AG04450 (cell line): ENCODE measurements around the gene PDIA6. TPM values are rescaled to one million over a fixed set of nuclear protein-coding genes. Genes with fewer than 3 reads are reported as not detected.

ENCODE experiments used
- CTCF ChIA-PET: fragments of 300-600, 350-600 bp; formaldehyde crosslinking; extraction: SDS; loops from one replicate; lab custom pipeline; 2022; ENCODE audit warnings: antibody characterized with exemption, inconsistent platforms; lab: Charles Lee
- POLR2A ChIA-PET: fragments of 350-600 bp; formaldehyde crosslinking; extraction: SDS; loops from one replicate; lab custom pipeline; 2021; ENCODE audit warnings: antibody characterized with exemption, inconsistent platforms; lab: Yijun Ruan, JAX
- DNase-seq: peaks from one replicate; pipeline ENCODE4 v3.0.0-alpha.2; 2011; ENCODE audit warnings: low read depth, low spot score
- H3K27ac ChIP-seq: one replicate; pipeline ENCODE4 v1.5.1; 2012; ENCODE audit warnings: low read depth, low read length, control low read depth
- H3K27me3 ChIP-seq: one replicate; pipeline ENCODE4 v1.6.0; 2012; ENCODE audit warnings: low read length; ENCODE audit not compliant: control insufficient read depth, insufficient read depth
- H3K4me3 ChIP-seq: 2 replicates; pipeline ENCODE4 v1.5.1; 2011; ENCODE audit warnings: mild to moderate bottlenecking, low read depth, low read length, control low read depth
- H3K9me3 ChIP-seq: 2 replicates; pipeline ENCODE4 v1.5.1; 2012; ENCODE audit warnings: low read length; ENCODE audit not compliant: control insufficient read depth, insufficient read depth
- CTCF ChIP-seq: IDR thresholded peaks from 2 replicates; pipeline ENCODE4 v1.5.1; 2011; ENCODE audit warnings: low read depth, low read length, control low read depth, inconsistent platforms
- polyA plus RNA-seq: library from polyadenylated mRNA; depleted of rRNA; stranded (reverse); fragments of >200 nt; gene quantifications from 2 replicates; pipeline ENCODE4 v1.2.3, GENCODE V29; 2011

PDIA6 gene
- polyA plus RNA-seq, 1 experiment, result 487 TPM

- Histone ChIP-seq H3K27ac (no peak overlapping the region), H3K27me3 (peaks cover 52% of the 10 kb centered on the region), H3K9me3 (no peaks in the 10 kb centered on the region; the same call in 1 of the 2 replicates), H3K4me3 (no peak overlapping the region)
- TF ChIP-seq CTCF, result no peak
- CTCF ChIA-PET, result no interaction called here
- DNase-seq, result no peak
- POLR2A ChIA-PET, result no interaction called here
These were observed 15.8 kb upstream of the PDIA6 start for GRCh38 chr2:10828346-10828745.

GRCh38 chr2:10826625-10827024 is 14.0 kb upstream of the PDIA6 start:
- no peak overlapping the region for H3K4me3 ChIP-seq
- no peaks in the 10 kb centered on the region; the same call in 1 of the 2 replicates for H3K9me3 ChIP-seq
- no peak overlapping the region for H3K27ac ChIP-seq
- peaks cover 52% of the 10 kb centered on the region for H3K27me3 ChIP-seq
- CTCF ChIA-PET, result interaction anchor here (1.6 kb wide), 1 partner anchor 9 kb away, joined by 8 read pairs; no protein-coding TSS in a partner anchor
- DNase-seq, result no peak
- POLR2A ChIA-PET, result no interaction called here
- TF ChIP-seq CTCF, result no peak

- CTCF ChIA-PET, result interaction anchor here (1.6 kb wide), 1 partner anchor 9 kb away, joined by 8 read pairs; no protein-coding TSS in a partner anchor
- Histone ChIP-seq H3K9me3 (no peaks in the 10 kb centered on the region; the same call in 1 of the 2 replicates), H3K27ac (no peak overlapping the region), H3K4me3 (no peak overlapping the region), H3K27me3 (peaks cover 53% of the 10 kb centered on the region)
- no peak for DNase-seq
- no peak for TF ChIP-seq CTCF
- POLR2A ChIA-PET, result no interaction called here
These were observed 13.4 kb upstream of the PDIA6 start for GRCh38 chr2:10826026-10826425.

- peaks cover 54% of the 10 kb centered on the region for H3K27me3 ChIP-seq
- CTCF ChIA-PET, result interaction anchor here (0.7 to 2.9 kb wide), 4 partner anchors 8 to 308 kb away, joined by 4 to 23 read pairs (median 4); no protein-coding TSS in a partner anchor
- no peak overlapping the region for H3K27ac ChIP-seq
- DNase-seq, result no peak
- TF ChIP-seq CTCF, result no peak
- H3K4me3 ChIP-seq, result no peak overlapping the region
- H3K9me3 ChIP-seq, result no peaks in the 10 kb centered on the region
- POLR2A ChIA-PET, result no interaction called here
These were observed 11.6 kb upstream of the PDIA6 start for GRCh38 chr2:10824191-10824590.

- no peak overlapping the region for H3K4me3 ChIP-seq
- no peaks in the 10 kb centered on the region for H3K9me3 ChIP-seq
- no peak overlapping the region for H3K27ac ChIP-seq
- ChIA-PET POLR2A (no interaction called here), CTCF (interaction anchor here (0.6 to 1.7 kb wide), 3 partner anchors 10 to 801 kb away, joined by 3 to 7 read pairs (median 4); no protein-coding TSS in a partner anchor)
- H3K27me3 ChIP-seq, result peaks cover 51% of the 10 kb centered on the region
- DNase-seq, result no peak
- no peak for TF ChIP-seq CTCF
These were observed 8.6 kb upstream of the PDIA6 start for GRCh38 chr2:10820978-10821695.
